Measurements from ENCODE around the gene GEMIN7.

The GEMIN7 gene

GRCh38 chr19:45107621-45108150 lies 28.6 kb downstream of the GEMIN7 start:
- TF ChIP-seq CTCF (IDR thresholded peaks at IDR 0.05; ENCODE audit: unreplicated experiment in 3 of 3), result no peak
- peak overlapping the region in 1 of 3 experiments; percentile 56 for H3K4me3 Mint-ChIP-seq
- H3K36me3 Mint-ChIP-seq (ENCODE audit: low read depth), result no peaks in the 10 kb centered on the region
- H3K27me3 Mint-ChIP-seq (ENCODE audit: low read depth), result no peaks in the 10 kb centered on the region
- H3K9me3 Mint-ChIP-seq, result no peaks in the 10 kb centered on the region
- peaks cover 35% of the 10 kb centered on the region for H3K4me1 Mint-ChIP-seq
- peak overlapping the region; percentile 58 to 92 (median 83) for H3K27ac Mint-ChIP-seq

- no peaks in the 10 kb centered on the region for H3K36me3 Mint-ChIP-seq (ENCODE audit: low read depth)
- no peaks in the 10 kb centered on the region for H3K9me3 Mint-ChIP-seq
- H3K4me1 Mint-ChIP-seq, result peaks cover 23% of the 10 kb centered on the region
- H3K4me3 Mint-ChIP-seq, result no peak overlapping the region
- no peak for TF ChIP-seq CTCF (IDR thresholded peaks at IDR 0.05; ENCODE audit: unreplicated experiment in 3 of 3)
- no peak overlapping the region for H3K27ac Mint-ChIP-seq
- H3K27me3 Mint-ChIP-seq (ENCODE audit: low read depth), result no peaks in the 10 kb centered on the region
Observed at GRCh38 chr19:45110851-45111266, 31.8 kb downstream of the GEMIN7 start.

- no peaks in the 10 kb centered on the region for H3K27me3 Mint-ChIP-seq (ENCODE audit: low read depth)
- no peaks in the 10 kb centered on the region for H3K36me3 Mint-ChIP-seq (ENCODE audit: low read depth)
- no peak for TF ChIP-seq CTCF (IDR thresholded peaks at IDR 0.05; ENCODE audit: unreplicated experiment in 3 of 3)
- no peak overlapping the region for H3K27ac Mint-ChIP-seq
- no peaks in the 10 kb centered on the region for H3K9me3 Mint-ChIP-seq
- H3K4me3 Mint-ChIP-seq, result no peak overlapping the region
- peaks cover 37% of the 10 kb centered on the region for H3K4me1 Mint-ChIP-seq
Observed at GRCh38 chr19:45112111-45112827, 33.2 kb downstream of the GEMIN7 start.

- H3K27ac Mint-ChIP-seq, result peak overlapping the region in 1 of 3 experiments; percentile 54
- H3K4me3 Mint-ChIP-seq, result no peak overlapping the region
- peaks cover 32% of the 10 kb centered on the region for H3K4me1 Mint-ChIP-seq
- no peak for TF ChIP-seq CTCF (IDR thresholded peaks at IDR 0.05; ENCODE audit: unreplicated experiment in 3 of 3)
- H3K9me3 Mint-ChIP-seq, result no peaks in the 10 kb centered on the region
- no peaks in the 10 kb centered on the region for H3K36me3 Mint-ChIP-seq (ENCODE audit: low read depth)
- H3K27me3 Mint-ChIP-seq (ENCODE audit: low read depth), result no peaks in the 10 kb centered on the region
Observed at GRCh38 chr19:45113628-45114027, 34.6 kb downstream of the GEMIN7 start.

GRCh38 chr19:45114116-45114515 lies 35.1 kb downstream of the GEMIN7 start:
- Mint-ChIP-seq H3K4me1 (peaks cover 32% of the 10 kb centered on the region), H3K4me3 (no peak overlapping the region)

More at GRCh38 chr19:45114116-45114515, 35.1 kb downstream of the GEMIN7 start:
- TF ChIP-seq CTCF (IDR thresholded peaks at IDR 0.05; ENCODE audit: unreplicated experiment in 3 of 3), result no peak
- Mint-ChIP-seq H3K9me3 (no peaks in the 10 kb centered on the region), H3K27me3 (ENCODE audit: low read depth) (no peaks in the 10 kb centered on the region), H3K36me3 (ENCODE audit: low read depth) (no peaks in the 10 kb centered on the region), H3K27ac (peak overlapping the region in 1 of 3 experiments; percentile 54)
